ENCODE results near the gene CARD10.
A peak's percentile ranks its signal among the peaks of the same experiment; 100 is the strongest.

The CARD10 gene, protein sequence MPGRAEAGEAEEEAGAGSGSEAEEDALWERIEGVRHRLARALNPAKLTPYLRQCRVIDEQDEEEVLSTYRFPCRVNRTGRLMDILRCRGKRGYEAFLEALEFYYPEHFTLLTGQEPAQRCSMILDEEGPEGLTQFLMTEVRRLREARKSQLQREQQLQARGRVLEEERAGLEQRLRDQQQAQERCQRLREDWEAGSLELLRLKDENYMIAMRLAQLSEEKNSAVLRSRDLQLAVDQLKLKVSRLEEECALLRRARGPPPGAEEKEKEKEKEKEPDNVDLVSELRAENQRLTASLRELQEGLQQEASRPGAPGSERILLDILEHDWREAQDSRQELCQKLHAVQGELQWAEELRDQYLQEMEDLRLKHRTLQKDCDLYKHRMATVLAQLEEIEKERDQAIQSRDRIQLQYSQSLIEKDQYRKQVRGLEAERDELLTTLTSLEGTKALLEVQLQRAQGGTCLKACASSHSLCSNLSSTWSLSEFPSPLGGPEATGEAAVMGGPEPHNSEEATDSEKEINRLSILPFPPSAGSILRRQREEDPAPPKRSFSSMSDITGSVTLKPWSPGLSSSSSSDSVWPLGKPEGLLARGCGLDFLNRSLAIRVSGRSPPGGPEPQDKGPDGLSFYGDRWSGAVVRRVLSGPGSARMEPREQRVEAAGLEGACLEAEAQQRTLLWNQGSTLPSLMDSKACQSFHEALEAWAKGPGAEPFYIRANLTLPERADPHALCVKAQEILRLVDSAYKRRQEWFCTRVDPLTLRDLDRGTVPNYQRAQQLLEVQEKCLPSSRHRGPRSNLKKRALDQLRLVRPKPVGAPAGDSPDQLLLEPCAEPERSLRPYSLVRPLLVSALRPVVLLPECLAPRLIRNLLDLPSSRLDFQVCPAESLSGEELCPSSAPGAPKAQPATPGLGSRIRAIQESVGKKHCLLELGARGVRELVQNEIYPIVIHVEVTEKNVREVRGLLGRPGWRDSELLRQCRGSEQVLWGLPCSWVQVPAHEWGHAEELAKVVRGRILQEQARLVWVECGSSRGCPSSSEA

DNA sequence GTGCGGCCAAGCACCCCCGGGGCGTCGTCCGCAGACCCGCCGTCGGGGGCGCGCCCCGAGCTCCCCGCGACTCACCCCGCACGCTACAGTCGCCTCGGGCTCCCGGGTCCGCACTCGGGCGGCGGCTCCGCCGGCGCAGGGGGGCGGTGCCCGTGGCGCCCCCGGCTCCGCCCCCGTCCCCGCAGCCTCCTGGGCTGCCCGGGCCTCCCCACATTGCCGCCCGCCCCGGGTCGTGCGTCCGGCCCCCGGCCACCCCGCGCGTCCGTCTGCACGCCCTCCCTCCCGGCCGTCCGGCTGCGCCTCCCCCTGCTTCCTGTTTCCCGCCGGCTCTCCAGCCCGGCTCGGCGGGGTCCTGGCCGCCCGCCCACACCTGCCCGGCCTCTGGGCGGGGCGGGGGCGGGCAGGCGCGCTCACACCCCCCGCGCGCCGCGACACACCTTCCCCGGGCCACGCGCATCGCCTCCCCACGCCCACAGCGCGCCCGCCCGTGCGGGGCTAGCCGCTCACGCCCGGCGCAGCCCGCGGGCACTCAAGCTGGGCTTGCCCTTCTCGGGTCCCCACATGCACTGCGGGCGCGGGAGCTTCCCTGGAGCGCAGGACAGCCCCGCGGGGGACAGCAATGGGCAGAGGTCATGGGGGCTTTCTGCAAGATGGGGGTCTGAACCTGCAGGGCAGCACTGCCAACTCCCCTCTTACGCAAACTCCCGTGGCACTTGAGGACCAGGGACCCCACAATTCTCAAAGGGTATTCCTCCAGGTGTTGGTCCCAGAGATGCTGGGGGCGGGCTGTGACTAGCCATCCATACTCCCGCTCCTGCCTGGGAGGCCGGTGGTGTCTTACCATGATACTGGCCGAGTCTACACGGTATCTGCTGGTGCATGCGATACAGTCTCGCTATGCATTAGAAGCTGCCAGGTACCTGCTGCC lies at the start of gene CARD10:
Gene CARD10, minus strand, starts transcription at position 148 of the 928 bp plus-strand sequence. CDS start 215 bp downstream, outside the sequence.
- DNase-seq = no peak

DNA sequence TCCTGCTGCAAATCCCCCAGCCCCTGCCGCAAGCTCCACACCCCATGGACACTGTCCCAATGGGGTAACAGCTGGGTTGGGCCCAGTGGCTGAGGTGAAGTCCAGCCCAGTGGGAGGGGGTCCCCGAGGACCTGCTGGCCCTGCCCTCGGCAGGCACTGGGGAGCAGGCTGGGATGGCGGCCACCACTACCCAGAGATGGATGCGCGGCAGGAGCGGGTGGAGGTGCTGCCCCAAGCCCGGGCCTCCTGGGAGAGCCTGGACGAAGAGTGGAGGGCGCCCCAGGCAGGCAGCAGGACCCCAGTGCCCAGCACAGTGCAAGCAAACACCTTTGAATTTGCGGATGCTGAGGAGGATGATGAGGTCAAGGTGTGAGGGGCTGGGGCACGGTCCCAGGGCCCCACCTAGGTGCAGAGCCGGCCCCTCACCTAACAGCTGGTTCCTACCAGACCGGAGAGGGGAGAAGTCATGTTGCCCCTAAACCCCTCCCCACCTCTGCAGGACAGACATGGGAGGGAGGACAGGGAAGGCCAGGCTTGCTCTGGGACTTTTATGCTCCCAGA lies 49.3 kb upstream of the CARD10 start:
- no peak for DNase-seq

DNA sequence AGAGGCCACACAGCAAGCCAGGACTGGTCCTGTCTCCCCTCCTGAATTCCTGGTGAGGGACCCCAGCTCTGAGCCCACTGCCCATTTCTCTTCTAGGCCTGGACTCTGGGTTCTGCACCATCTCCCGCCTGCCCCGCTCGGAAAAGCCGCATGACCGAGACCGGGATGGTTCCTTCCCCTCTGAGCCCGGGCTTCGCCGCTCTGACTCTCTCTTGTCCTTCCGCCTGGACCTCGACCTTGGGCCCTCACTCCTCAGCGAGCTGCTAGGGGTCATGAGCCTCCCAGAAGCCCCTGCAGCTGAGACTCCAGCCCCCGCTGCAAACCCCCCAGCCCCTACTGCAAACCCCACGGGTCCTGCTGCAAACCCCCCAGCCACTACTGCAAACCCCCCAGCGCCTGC lies 48.8 kb upstream of the CARD10 start:
- DNase-seq = no peak

DNA sequence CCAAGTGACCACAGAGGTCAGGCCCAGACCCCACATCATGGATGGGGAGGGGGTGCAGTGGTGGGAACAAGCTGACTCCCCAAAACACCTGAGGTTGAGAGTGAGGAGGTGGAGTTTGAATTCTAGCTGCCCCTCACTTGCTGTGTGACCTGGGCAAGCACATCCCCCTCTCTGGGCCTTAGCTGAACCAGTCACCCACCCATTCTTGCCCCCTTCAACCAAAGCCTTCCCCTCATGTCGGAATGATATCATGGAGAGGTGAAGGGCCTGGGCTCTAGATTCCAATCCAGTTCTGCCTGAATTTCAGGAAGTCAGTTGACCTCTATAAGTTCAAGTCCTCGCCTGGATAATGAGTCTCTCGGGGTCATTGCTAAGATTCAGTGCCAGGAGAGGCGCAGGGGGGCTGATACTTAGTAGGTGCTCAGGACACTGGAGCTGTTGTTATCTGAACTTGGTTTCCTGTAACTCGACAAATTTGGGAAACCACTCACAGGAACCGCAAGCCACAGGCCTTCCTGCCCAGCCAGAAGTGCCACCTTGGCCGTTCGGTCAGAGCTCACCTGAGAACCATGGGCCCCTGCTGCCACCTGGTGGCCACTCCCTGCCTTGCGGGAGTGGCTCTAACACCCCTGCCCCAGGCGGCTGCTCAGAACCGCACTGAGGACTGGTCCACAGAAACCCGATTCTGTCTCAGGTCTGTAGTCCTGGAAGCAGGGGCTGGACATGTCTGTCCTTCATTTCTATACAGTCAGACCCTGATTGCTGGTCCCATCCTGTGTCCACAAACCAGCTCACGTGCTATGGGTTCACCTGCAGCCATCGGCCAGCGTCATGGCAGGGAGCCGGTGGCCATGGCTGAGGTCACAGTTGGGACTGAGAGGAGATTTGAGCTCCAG lies 47.9 kb upstream of the CARD10 start:
- peak; percentile 84 for DNase-seq

DNA sequence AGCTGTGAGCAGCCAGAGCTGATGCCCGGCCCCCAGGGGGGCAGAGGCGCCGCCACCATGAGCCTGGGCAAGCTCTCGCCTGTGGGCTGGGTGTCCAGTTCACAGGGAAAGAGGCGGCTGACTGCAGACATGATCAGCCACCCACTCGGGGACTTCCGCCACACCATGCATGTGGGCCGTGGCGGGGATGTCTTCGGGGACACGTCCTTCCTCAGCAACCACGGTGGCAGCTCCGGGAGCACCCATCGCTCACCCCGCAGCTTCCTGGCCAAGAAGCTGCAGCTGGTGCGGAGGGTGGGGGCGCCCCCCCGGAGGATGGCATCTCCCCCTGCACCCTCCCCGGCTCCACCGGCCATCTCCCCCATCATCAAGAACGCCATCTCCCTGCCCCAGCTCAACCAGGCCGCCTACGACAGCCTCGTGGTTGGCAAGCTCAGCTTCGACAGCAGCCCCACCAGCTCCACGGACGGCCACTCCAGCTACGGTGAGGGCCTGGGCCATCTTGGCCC lies 47.2 kb upstream of the CARD10 start:
- DNase-seq = peak; percentile 24

DNA sequence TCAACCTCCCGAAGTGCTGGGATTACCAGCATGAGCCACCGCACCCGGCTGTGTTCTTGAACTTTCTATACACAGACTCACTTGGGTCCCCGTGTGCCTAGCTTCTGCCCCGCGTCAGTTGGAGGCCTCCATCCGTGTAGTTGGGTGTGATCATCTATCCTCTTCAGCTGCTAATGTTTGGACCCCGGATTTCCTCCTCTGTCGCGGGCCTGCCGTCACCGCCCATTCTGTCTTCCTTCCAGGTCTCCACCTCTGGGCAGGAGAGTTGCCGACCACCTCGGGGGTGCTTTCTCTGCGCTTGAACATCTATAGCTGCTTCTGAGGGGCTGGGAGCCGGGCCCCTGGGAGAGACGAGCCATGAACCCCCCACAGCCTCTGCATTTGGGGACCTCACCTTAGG lies 46.6 kb upstream of the CARD10 start:
- no peak for DNase-seq

DNA sequence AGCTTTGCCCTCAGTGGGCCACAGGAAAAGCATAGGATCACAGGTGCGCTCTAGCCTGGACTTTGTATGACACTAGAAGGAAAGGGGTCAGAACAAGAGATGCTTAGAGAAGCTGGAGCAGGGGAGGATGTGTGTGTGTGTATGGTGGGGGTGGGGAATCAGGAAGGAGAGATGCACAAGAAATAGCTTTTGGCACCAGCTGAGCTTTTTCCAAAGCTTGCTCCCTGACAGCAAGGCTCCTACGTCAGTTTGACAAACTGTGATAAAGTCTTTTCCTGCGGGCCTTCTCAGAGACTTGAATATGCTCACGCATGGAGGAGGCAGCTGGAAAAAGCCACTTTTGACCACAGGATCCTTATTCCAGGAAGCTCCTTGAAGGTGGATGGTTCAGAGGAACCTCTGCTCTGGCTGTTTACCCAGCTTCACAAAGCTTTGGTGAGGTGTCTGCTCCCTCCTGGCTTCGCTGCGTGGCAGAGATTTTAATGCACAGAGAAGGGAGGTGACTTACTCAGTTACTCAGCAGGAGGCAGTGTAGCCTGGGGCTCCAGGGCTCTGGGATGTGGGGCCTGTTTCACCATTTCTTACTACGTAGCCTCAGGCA lies 45.0 kb upstream of the CARD10 start:
- no peak for DNase-seq

DNA sequence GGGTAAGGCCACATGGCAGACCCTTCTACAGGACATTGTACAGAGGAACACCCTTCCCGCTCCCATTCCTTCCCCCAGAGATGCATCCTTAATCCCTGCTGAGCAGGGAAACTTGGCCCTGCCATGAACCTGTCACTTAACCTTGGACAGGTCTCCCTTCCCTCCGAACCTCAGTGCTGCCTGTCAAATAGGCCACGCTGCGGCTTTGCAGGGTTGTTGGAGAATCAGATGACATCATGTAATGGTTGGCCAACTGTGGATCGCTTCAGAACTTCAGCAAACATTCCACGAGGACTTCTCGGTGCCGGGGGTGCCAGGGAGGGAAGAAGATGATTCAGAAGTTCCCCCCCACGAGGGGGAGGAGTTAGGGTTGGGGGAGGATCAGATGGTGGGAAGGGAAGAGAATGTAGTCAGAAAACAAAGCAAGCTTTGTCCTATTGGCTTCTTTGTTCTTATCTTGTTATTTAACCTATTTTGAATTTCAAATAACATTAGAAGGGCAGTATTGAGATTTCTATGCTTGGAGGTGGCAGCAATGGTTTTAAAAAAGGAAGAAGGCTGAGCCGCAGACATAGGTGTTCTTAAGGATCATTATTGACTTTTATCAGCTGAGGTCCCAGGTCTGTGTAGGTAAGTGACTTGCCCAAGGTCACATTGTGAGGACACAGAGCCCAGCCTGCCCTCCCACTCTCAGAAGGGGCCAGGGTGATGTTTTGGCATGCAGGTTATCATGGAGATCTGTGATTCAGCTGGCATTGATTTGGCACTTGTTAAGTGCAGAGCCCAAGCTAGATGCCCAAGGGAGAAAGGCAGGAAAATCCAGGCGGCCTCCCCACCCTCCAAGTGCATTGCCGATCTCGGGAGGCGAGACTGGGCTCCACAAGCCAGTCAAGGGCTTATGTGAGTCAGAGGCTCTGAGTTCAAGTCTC lies 44.2 kb upstream of the CARD10 start:
- no peak for DNase-seq

DNA sequence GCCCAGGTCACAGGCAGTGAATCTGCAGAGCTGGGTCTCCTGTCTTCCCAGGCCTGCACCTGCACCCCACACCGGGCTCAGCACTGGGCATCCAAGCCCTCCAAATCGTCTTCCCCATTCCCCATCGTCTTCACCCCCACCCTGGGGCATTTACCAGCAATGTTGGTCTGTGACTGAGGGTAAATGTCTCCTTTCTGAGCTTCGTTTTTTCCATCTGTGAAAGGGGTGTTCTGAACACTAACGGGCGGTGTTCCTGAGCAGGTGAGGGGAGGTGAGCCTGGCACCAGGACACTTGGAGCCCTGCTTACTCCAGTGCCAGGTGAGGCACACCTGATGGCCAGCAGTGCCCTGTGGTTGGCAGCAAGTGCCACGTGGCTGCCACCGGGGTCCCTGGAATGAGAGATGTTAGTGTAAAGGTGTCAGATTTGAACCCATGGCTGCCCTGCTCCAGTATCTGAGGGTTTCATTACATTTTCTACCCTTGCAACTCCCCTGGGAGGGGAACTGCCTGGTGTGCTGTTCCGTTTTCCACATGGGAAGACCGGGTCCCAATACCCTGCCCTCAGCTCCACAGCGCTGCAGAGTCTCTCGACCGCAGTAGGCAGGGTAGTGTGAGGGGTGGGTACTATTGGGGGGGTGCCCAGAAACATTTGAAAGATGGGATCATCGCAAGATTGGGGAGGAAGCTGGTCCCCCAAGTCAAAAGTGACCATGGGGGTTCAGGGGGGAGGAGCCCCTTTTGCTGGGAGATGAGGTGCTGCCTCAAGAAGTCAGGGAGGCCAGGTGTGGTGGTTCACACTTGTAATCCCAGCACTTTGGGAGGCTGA lies 43.0 kb upstream of the CARD10 start:
- DNase-seq = no peak

DNA sequence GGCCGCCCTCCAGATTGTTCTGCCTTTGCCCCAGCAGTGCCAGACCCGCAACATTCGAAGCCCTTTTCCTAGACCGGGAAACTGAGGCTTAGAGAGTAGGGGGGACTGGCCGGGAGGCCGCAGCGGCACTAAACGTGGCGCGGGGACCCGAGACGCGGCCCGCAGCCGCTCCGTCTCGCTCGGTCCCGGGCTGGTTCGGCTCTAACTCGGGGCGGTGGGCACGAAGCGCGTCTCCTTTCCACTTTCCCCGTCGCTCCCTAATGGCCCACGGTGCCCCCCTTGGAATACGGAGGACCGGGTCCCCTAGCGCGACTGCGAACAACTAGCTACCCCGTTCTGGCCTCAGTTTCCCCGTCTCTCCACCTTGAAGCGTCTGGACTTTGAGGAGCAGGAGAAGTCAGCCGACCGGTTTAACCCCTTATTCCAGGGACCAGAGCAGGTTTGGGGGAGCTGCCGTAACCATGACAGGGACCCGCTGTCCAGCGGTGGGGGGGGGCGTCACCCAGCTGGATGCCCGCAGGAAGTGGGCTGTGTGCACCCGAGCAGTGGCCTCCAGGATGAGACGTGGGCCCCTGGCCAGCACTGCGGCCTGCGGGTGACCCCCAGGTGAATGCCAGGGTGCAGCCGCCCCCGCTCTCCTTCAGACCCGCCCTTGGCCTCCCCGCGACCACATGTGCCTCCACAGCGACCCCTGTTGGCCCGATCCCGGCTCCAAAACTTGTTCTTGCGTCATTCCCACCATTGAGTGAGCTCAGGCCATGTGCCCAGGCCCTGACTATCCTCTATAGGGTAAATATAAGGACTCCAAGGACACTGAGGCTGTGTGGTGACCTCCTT lies 42.2 kb upstream of the CARD10 start:
- peak; percentile 54 for DNase-seq

DNA sequence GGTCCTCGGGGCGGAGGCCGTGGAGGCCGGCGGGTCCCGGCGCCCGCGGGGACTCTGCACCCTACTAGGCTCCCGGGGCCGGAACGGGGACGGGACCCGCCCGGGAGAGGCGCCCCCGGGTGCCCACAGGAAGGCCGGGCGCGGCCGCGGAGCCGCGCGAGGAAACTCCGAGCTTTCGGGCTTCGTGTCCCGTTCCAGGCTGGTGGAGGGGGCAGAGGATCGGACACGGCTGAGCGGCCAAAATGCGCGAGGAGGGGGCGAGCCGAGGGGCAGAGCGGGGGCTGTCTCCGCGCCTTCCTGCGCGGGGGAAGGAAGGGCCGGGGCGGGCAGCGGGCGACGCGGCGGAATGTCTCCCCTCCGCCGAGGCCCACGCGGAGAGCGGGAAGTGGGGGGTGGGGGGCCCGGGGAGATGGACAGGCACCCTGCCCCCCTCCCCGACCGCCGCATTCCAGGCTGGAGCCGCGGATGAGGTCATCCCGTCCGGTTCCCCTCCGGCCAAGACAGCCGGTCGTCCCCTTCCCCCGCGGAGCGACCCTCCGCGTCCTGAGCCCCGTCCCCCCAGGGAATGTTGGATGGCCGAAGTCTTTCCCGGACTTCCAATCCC lies 41.5 kb upstream of the CARD10 start:
- DNase-seq = no peak

DNA sequence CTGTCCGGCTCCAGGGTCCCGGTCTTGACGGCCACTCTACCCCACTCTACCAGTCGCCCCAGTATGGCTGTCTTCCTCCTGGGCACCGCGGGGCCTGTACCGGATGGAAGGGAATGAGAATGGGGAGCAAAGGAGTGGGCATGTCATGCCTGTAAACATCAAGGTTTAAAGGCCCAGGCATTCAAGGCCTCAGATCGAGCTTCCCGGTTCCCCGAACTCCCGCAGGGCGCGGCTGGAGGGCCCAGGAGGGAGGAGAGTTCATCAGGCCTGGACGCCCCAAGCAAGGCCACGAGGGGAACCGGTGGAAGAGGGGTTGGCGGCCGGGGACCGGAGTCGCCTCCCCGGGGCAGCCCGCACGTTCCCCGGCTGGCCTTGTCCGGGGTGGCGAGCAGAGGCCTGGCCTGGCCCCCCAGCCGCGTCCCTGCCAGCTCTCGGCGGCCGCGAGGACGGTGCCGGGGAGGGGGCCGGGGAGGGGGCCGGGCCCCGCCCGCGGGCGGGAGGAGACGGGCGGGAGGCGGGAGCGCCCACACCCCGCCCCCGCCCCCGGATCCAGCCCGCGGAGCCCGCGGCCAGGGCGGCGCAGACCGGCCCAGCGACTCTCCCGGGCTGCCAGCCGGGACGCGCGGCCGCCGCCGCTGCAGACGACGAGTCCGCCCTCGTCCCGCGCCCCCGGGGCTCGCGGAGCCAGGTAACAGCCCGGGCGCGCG lies 40.8 kb upstream of the CARD10 start, which contains the start of gene CDC42EP1:
Gene CDC42EP1, plus strand, starts transcription at position 580 of the 707 bp plus-strand sequence. CDS start 5,870 bp downstream, outside the sequence.
- DNase-seq = no peak

DNA sequence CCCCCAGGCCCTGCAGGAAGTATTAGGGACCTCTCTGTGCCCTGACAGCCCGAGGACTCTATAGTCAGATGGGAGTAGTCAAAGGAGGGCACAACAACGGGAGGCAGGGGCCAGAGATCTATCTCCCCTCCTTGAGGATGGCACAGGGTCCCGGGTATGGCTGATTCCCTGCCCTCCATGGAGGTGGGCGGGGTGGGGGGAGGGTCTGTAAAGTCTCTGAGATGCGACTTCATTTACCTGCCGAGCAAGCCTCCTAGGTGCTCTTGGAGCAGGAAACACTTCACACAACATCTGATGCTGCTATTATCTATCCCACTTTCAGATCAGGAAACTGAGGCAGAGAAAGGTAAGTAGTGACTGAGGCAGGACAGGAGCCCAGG lies 40.3 kb upstream of the CARD10 start:
- DNase-seq = no peak

DNA sequence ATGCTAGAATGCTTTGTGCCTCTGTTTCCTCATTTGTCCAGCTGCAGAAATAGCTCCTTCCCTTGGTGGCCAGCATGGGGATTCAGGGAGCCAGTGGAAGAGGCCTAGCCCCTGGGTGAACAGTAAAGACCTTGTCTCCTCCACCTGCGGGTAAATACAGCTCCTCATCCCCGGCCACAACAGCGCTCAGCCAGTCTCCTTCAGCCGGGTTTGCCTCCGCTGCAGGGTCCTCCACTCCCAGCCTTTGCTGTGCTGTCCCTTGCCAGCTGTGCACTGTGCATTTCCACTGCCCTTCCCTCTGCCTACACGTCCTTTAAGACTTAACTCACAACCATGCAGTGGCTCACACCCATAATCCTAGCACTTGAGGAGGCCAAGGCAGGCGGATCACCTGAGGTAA lies 39.6 kb upstream of the CARD10 start:
- no peak for DNase-seq

DNA sequence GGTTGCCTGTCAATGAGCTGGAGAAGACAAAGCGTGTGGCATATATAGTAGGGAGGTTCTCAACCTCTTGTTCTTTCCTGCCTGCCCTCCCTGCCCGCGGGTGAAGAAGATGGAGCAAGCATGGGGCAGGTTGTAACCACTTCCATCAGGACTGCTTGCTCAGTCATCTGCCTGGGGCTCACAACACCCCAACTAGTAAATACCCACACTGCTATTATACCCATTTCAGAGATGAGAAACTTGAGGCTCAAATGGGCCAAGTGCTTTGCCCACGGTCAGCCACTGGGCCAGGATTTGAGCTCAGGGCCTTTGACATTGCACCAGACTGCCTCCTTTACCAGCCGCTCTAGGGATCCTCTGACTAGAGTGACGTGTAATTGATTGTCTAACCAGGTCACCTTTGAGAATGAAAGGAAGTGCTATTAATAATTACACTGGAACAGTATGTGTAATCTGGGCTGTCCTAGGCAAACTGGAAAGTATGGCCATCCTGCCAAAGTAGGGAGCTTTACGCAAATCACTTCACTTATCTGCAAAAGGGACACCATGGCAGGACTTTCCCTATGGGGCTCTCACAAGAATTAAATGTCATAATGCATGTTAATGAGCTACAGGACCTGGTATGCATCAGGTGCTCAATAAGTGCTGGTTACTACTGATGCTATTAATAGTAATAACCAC lies 38.2 kb upstream of the CARD10 start:
- DNase-seq = no peak

DNA sequence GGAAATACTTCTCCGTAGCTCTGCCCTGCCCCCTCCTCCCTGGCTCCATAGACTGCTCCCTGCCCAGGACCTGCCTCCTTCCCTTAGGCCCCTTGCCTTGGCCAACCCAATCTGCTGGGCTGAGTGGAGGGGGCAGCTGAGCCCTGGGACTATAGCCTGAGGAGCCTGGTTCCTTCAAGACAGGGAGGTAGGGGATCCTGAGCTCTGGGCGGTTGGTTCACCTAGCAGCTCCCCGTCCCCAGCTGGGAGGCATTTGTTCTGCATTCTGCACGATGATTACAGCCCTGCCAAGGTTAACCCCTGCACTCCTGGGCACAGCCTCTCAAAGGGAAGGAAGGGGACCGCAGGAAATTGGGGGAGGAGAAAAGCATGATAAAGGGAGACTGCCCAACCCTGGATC lies 37.5 kb upstream of the CARD10 start:
- no peak for DNase-seq

Data from activated effector memory CD4-positive, alpha-beta T cell treated with Interleukin-2 at 50 U/mL for 16 hours (primary cell).